Measurements from ENCODE around the gene RRAS.

RRAS gene

DNA sequence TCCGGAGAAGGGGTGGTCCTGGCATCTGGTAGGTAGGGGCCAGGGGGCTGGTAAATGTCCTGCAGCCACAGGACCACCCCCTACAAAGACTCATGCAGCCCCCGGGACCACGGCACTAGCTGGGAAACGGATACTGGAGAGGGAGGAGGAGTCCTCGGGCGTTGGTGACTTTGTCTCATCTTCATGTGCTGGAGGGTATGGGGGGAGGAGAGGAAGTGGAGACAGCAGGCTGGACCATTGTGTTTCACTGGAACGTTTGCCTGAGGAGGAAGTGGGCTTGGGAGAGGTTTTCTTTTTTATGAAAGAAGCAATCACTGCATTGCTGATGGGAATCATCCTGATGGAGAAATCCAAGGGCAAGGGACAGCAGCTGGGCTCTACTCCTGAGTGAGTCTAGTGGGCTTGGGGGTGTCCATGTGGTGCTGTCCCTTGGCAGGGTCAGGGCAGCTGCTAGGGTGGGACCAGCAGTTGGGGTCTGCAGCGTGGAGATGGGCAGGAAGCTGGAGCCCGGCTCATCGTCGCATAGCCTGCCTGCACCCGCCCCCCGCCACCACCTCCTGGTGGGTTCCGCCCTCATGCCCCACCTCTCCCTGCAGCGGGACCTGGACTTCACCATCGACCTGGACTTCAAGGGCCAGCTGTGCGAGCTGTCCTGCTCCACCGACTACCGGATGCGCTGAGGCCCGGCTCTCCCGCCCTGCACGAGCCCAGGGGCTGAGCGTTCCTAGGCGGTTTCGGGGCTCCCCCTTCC is 47.8 kb upstream of the RRAS start:
- Histone ChIP-seq H3K4me2 (ENCODE audit: low read depth, low read length) (no peak overlapping the region), H3K9me3 (replicated peaks; ENCODE audit: insufficient read depth, low read length) (no peaks in the 10 kb centered on the region), H3K79me2 (ENCODE audit: low read length) (peaks cover 6% of the 10 kb centered on the region), H3K27ac (ENCODE audit: low read length) (no peak overlapping the region), H3K36me3 (replicated peaks; ENCODE audit: insufficient read depth, low read length) (no peaks in the 10 kb centered on the region; the same call in none of the 2 replicates), H3K9me2 (replicated peaks; ENCODE audit: insufficient read depth, low read length) (no peaks in the 10 kb centered on the region), H3F3A (ENCODE audit: insufficient read depth, low read length) (peaks cover 6% of the 10 kb centered on the region; the same call in 1 of the 2 replicates), H3K27me3 (replicated peaks; ENCODE audit: insufficient read depth, low read length) (peaks cover 10% of the 10 kb centered on the region), H3K9ac (ENCODE audit: low read length) (no peak overlapping the region), H2AFZ (ENCODE audit: low read length) (no peak overlapping the region), H4K20me1 (ENCODE audit: insufficient read depth, low read length) (no peaks in the 10 kb centered on the region), H3K4me1 (ENCODE audit: low read length) (no peaks in the 10 kb centered on the region), H3K4me3 (ENCODE audit: low read length) (no peak overlapping the region)
- no peak for DNase-seq
- TF ChIP-seq EZH2 (optimal IDR thresholded peaks at IDR 0.05; ENCODE audit: low read depth, low read length) (no peak), EZH2phosphoT487 (IDR thresholded peaks at IDR 0.05; ENCODE audit: low read length) (no peak)
- TF ChIP-seq, protein P1, sequence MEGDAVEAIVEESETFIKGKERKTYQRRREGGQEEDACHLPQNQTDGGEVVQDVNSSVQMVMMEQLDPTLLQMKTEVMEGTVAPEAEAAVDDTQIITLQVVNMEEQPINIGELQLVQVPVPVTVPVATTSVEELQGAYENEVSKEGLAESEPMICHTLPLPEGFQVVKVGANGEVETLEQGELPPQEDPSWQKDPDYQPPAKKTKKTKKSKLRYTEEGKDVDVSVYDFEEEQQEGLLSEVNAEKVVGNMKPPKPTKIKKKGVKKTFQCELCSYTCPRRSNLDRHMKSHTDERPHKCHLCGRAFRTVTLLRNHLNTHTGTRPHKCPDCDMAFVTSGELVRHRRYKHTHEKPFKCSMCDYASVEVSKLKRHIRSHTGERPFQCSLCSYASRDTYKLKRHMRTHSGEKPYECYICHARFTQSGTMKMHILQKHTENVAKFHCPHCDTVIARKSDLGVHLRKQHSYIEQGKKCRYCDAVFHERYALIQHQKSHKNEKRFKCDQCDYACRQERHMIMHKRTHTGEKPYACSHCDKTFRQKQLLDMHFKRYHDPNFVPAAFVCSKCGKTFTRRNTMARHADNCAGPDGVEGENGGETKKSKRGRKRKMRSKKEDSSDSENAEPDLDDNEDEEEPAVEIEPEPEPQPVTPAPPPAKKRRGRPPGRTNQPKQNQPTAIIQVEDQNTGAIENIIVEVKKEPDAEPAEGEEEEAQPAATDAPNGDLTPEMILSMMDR (IDR thresholded peaks at IDR 0.05; ENCODE audit: low read length), result no peak

DNA sequence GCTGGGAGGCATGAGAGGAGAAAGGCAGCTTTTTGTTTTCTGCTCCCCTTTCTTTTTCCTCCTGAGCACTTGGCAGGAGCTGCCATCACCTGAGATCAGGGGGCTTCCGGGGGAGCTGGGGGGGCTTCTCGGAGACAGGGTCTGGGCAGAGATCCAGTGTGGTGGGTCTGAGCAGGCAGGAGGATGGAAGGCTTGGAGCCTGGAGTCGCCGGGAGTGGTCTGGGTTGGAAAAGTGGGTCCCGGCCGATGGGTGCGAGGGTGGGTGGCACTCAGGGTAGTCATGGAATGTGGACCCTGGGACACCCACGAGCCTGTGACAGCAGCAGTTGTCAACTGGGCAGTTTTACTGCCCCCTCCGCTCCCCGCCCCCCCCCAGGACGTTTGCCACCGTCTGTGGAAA is 47.2 kb upstream of the RRAS start:
- Histone ChIP-seq H4K20me1 (ENCODE audit: insufficient read depth, low read length) (no peaks in the 10 kb centered on the region), H3K9me3 (replicated peaks; ENCODE audit: insufficient read depth, low read length) (no peaks in the 10 kb centered on the region), H3K9me2 (replicated peaks; ENCODE audit: insufficient read depth, low read length) (no peaks in the 10 kb centered on the region), H3K27me3 (replicated peaks; ENCODE audit: insufficient read depth, low read length) (peaks cover 10% of the 10 kb centered on the region), H2AFZ (ENCODE audit: low read length) (no peak overlapping the region), H3K4me2 (ENCODE audit: low read depth, low read length) (no peak overlapping the region), H3K79me2 (ENCODE audit: low read length) (peaks cover 10% of the 10 kb centered on the region), H3K9ac (ENCODE audit: low read length) (no peak overlapping the region), H3K27ac (ENCODE audit: low read length) (no peak overlapping the region), H3K4me1 (ENCODE audit: low read length) (no peaks in the 10 kb centered on the region), H3F3A (ENCODE audit: insufficient read depth, low read length) (peaks cover 6% of the 10 kb centered on the region; the same call in 1 of the 2 replicates), H3K36me3 (replicated peaks; ENCODE audit: insufficient read depth, low read length) (peaks cover 1% of the 10 kb centered on the region), H3K4me3 (ENCODE audit: low read length) (no peak overlapping the region)
- TF ChIP-seq EZH2 (optimal IDR thresholded peaks at IDR 0.05; ENCODE audit: low read depth, low read length), result no peak
- no peak for TF ChIP-seq EZH2phosphoT487 (IDR thresholded peaks at IDR 0.05; ENCODE audit: low read length)
- TF ChIP-seq, protein P1 (IDR thresholded peaks at IDR 0.05; ENCODE audit: low read length), result no peak
- no peak for DNase-seq

DNA sequence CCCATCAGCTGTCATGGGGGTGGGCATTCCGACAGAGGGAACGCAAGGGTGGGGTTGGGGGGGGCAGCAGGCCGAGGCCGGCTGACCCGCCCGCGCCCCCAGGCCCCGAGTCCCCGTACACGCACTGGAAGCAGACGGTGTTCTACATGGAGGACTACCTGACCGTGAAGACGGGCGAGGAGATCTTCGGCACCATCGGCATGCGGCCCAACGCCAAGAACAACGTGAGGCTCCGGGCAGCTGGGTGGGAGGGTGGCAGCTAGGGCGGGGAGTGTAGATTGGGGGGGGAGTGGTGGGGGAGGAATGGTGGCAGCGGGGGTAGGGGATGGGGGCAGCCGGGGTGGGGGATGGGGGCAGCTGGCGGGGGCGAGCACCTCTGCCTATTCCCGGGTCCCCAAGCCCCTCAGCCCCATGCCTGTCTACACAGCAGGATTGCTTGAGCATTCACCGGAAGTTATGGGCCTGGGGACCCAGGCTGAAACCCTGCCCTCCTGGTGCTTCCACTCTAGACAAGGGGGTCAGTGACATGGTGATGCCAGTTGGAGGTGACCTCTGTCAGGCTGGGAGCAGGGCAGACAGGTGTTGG is 46.7 kb upstream of the RRAS start:
- peaks cover 6% of the 10 kb centered on the region; the same call in 1 of the 2 replicates for H3F3A ChIP-seq (ENCODE audit: insufficient read depth, low read length)
- TF ChIP-seq EZH2 (optimal IDR thresholded peaks at IDR 0.05; ENCODE audit: low read depth, low read length), result no peak
- no peak for TF ChIP-seq EZH2phosphoT487 (IDR thresholded peaks at IDR 0.05; ENCODE audit: low read length)
- TF ChIP-seq, protein P1 (IDR thresholded peaks at IDR 0.05; ENCODE audit: low read length), result no peak
- H3K9me2 ChIP-seq (replicated peaks; ENCODE audit: insufficient read depth, low read length), result no peaks in the 10 kb centered on the region
- H3K9me3 ChIP-seq (replicated peaks; ENCODE audit: insufficient read depth, low read length), result no peaks in the 10 kb centered on the region
- DNase-seq, result no peak
- no peak overlapping the region for H2AFZ ChIP-seq (ENCODE audit: low read length)
- peaks cover 8% of the 10 kb centered on the region for H3K27me3 ChIP-seq (replicated peaks; ENCODE audit: insufficient read depth, low read length)
- H3K27ac ChIP-seq (ENCODE audit: low read length), result no peak overlapping the region
- peaks cover 6% of the 10 kb centered on the region for H3K36me3 ChIP-seq (replicated peaks; ENCODE audit: insufficient read depth, low read length)
- H3K4me2 ChIP-seq (ENCODE audit: low read depth, low read length), result no peak overlapping the region
- H4K20me1 ChIP-seq (ENCODE audit: insufficient read depth, low read length), result no peaks in the 10 kb centered on the region
- H3K4me1 ChIP-seq (ENCODE audit: low read length), result no peaks in the 10 kb centered on the region
- H3K9ac ChIP-seq (ENCODE audit: low read length), result no peak overlapping the region
- H3K4me3 ChIP-seq (ENCODE audit: low read length), result no peak overlapping the region
- peaks cover 15% of the 10 kb centered on the region for H3K79me2 ChIP-seq (ENCODE audit: low read length)
